Smooth muscle cell (in vitro differentiated cells): Measurements from ENCODE around the gene NFIB. TPM values are rescaled to one million over a fixed set of nuclear protein-coding genes. Genes with fewer than 3 reads are reported as not detected.

Experiments used
- DNase-seq: peaks from one replicate; lab custom pipeline; 2025; ENCODE audit not compliant: unreplicated experiment; lab: John Stamatoyannopoulos, UW
- H2AFZ ChIP-seq: fragments of 200-600 bp; sonication (generic); 2 replicates; pipeline ENCODE4 v1.6.0; 2016; ENCODE audit warnings: antibody characterized with exemption, low read depth, mild to moderate bottlenecking
- H3F3A ChIP-seq: fragments of 200-600 bp; sonication (generic); 2 replicates; pipeline ENCODE4 v1.6.0; 2017; ENCODE audit warnings: antibody characterized with exemption, low read depth
- H3K27ac ChIP-seq: fragments of 200-600 bp; sonication (generic); 2 replicates; pipeline ENCODE4 v1.5.1; 2016; ENCODE audit warnings: low read depth, mild to moderate bottlenecking
- H3K27me3 ChIP-seq: fragments of 200-600 bp; sonication (generic); 2 replicates; pipeline ENCODE4 v1.6.1; 2016; ENCODE audit warnings: low read depth, mild to moderate bottlenecking
- H3K36me3 ChIP-seq: fragments of 200-600 bp; sonication (generic); 2 replicates; pipeline ENCODE4 v1.5.1; 2016; ENCODE audit warnings: low read depth
- H3K4me1 ChIP-seq: fragments of 200-600 bp; sonication (generic); 2 replicates; pipeline ENCODE4 v1.5.1; 2016; ENCODE audit warnings: low read depth
- H3K4me2 ChIP-seq: fragments of 200-600 bp; sonication (generic); 2 replicates; pipeline ENCODE4 v1.6.0; 2016; ENCODE audit warnings: mild to moderate bottlenecking
- H3K4me3 ChIP-seq: fragments of 200-600 bp; sonication (generic); 2 replicates; pipeline ENCODE4 v1.5.1; 2016; ENCODE audit warnings: mild to moderate bottlenecking
- H3K79me2 ChIP-seq: fragments of 200-600 bp; sonication (generic); 2 replicates; pipeline ENCODE4 v1.6.0; 2016; ENCODE audit warnings: low read depth, mild to moderate bottlenecking
- H3K9ac ChIP-seq: fragments of 200-600 bp; sonication (generic); 2 replicates; pipeline ENCODE4 v1.6.0; 2016; ENCODE audit warnings: low read depth
- H3K9me3 ChIP-seq: fragments of 200-600 bp; sonication (generic); replicated peaks from 2 replicates; pipeline ENCODE4 v1.5.1; 2016; ENCODE audit warnings: low read depth
- H4K20me1 ChIP-seq: fragments of 200-600 bp; sonication (generic); 2 replicates; pipeline ENCODE4 v1.6.0; 2016; ENCODE audit warnings: low read depth
- WGBS: methylation state at CpG from one replicate; pipeline ENCODE4 v1.1.7; 2016; ENCODE audit warnings: low lambda C conversion rate; 5-methylcytosine and 5-hydroxymethylcytosine counted together
- polyA plus RNA-seq: library from polyadenylated mRNA; unstranded; fragments of >200 nt; fragmentation: Nextera tagmentation; extraction: Ambion mirVana; gene quantifications from 2 replicates; pipeline ENCODE4 v1.2.1, GENCODE V29; 2016
- total RNA-seq: library from RNA; depleted of rRNA; stranded (reverse); fragments of >200 nt; gene quantifications from 2 replicates; pipeline ENCODE4 v1.2.3, GENCODE V29; 2014
- TF ChIP-seq, protein P1 (sequence below): fragments of 200-600 bp; sonication (generic); IDR thresholded peaks from 2 replicates; pipeline ENCODE4 v1.5.1; 2017; ENCODE audit warnings: borderline replicate concordance, mild to moderate bottlenecking, antibody characterized with exemption; ENCODE audit not compliant: insufficient read depth, poor library complexity, severe bottlenecking

The NFIB gene
- total and polyA plus RNA-seq, 2 experiments from 2014 or later: 0.93 to 1.7 TPM

- no peak overlapping the region for H3K9ac ChIP-seq
- no peaks in the 10 kb centered on the region for H3K9me3 ChIP-seq
- no peaks in the 10 kb centered on the region for H3K27me3 ChIP-seq
- no peak for DNase-seq
- no peaks in the 10 kb centered on the region for H3K36me3 ChIP-seq
- no peaks in the 10 kb centered on the region for H3F3A ChIP-seq
- H2AFZ ChIP-seq: no peak overlapping the region
- H3K27ac ChIP-seq: no peak overlapping the region
- no peaks in the 10 kb centered on the region for H3K4me1 ChIP-seq
- WGBS: 86% methylated on average over 4 of the region's 4 CpGs
- H3K4me3 ChIP-seq: no peak overlapping the region
- TF ChIP-seq, protein P1, sequence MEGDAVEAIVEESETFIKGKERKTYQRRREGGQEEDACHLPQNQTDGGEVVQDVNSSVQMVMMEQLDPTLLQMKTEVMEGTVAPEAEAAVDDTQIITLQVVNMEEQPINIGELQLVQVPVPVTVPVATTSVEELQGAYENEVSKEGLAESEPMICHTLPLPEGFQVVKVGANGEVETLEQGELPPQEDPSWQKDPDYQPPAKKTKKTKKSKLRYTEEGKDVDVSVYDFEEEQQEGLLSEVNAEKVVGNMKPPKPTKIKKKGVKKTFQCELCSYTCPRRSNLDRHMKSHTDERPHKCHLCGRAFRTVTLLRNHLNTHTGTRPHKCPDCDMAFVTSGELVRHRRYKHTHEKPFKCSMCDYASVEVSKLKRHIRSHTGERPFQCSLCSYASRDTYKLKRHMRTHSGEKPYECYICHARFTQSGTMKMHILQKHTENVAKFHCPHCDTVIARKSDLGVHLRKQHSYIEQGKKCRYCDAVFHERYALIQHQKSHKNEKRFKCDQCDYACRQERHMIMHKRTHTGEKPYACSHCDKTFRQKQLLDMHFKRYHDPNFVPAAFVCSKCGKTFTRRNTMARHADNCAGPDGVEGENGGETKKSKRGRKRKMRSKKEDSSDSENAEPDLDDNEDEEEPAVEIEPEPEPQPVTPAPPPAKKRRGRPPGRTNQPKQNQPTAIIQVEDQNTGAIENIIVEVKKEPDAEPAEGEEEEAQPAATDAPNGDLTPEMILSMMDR: no peak
- H3K4me2 ChIP-seq: no peak overlapping the region
- H4K20me1 ChIP-seq: no peaks in the 10 kb centered on the region
- no peaks in the 10 kb centered on the region for H3K79me2 ChIP-seq
Measured at GRCh38 chr9:14189146-14189545, 124.8 kb downstream of the NFIB start.

GRCh38 chr9:14188538-14188937, 125.4 kb downstream of the NFIB start:
- 98% methylated on average over 3 of the region's 3 CpGs for WGBS
- DNase-seq: no peak
- H3K4me3 ChIP-seq: no peak overlapping the region
- no peaks in the 10 kb centered on the region for H3K4me1 ChIP-seq
- no peaks in the 10 kb centered on the region for H3K36me3 ChIP-seq
- H3K4me2 ChIP-seq: no peak overlapping the region
- no peaks in the 10 kb centered on the region for H3K9me3 ChIP-seq
- no peaks in the 10 kb centered on the region for H4K20me1 ChIP-seq
- H3K9ac ChIP-seq: no peak overlapping the region
- TF ChIP-seq, protein P1: no peak
- H3K27ac ChIP-seq: no peak overlapping the region
- no peaks in the 10 kb centered on the region for H3K79me2 ChIP-seq
- H3F3A ChIP-seq: no peaks in the 10 kb centered on the region
- H3K27me3 ChIP-seq: no peaks in the 10 kb centered on the region
- no peak overlapping the region for H2AFZ ChIP-seq

DNA sequence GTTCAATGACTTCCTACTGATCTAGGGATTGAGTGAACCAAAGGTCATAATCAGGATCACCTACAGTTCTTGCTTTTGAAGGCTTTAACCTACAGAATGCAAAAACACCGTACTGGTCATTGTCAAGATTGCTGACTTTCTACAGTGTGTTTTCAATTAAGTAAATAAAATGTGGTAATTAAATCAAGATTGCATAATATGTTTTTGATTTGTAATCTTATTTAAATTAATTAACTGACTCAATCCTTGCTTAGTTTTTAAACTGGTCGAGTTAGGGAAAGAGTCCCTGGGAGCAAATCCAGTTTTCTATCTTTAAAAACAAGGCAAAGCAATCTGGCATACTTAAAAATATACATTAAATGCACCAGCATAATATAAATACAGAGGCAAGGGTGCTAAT, 125.9 kb downstream of the NFIB start:
- 97% methylated on average over 2 of the region's 2 CpGs for WGBS

DNA sequence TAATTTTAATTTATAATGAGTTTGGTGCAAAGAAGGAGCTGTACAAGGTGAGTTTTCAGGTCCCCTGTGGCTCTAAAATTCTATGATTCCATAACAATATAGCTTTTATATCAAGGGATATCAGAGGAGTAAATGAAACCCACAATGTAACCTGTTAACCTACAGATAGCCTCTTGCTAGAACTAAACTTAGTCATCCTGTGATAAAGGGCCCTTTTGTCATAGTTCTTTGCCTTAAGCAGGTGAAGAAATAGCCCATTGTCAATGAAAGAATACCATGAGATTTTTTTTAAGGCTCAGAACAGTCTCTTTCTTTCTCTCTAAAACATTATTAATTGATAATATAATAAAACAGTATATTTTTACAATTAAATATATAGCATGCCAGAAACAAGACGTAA, 127.8 kb downstream of the NFIB start:
- Histone ChIP-seq H4K20me1 (no peaks in the 10 kb centered on the region), H3K36me3 (no peaks in the 10 kb centered on the region), H3K4me3 (no peak overlapping the region), H3K4me2 (no peak overlapping the region), H3K27me3 (no peaks in the 10 kb centered on the region), H3K79me2 (no peaks in the 10 kb centered on the region), H3F3A (no peaks in the 10 kb centered on the region), H2AFZ (no peak overlapping the region), H3K9me3 (no peaks in the 10 kb centered on the region), H3K27ac (no peak overlapping the region), H3K9ac (no peak overlapping the region), H3K4me1 (no peaks in the 10 kb centered on the region)
- whole genome bisulfite sequencing: 96% methylated on average over 1 of the region's 1 CpG
- no peak for DNase-seq
- TF ChIP-seq, protein P1: no peak

More for the DNA sequence above, 125.9 kb downstream of the NFIB start:
- Histone ChIP-seq H3K9ac (no peak overlapping the region), H3K4me1 (no peaks in the 10 kb centered on the region), H3K27ac (no peak overlapping the region), H4K20me1 (no peaks in the 10 kb centered on the region), H3K4me2 (no peak overlapping the region), H3K4me3 (no peak overlapping the region), H3F3A (no peaks in the 10 kb centered on the region), H3K79me2 (no peaks in the 10 kb centered on the region), H2AFZ (no peak overlapping the region), H3K36me3 (no peaks in the 10 kb centered on the region), H3K9me3 (no peaks in the 10 kb centered on the region), H3K27me3 (no peaks in the 10 kb centered on the region)
- no peak for DNase-seq
- TF ChIP-seq, protein P1: no peak
